ENCODE measurements around the gene COPS3. TPM values are rescaled to one million over a fixed set of nuclear protein-coding genes. Genes with fewer than 3 reads are reported as not detected.

Gene COPS3
- total and polyA plus RNA-seq, 4 donors: 24.6 to 77.3 (median 30.2) TPM

DNA sequence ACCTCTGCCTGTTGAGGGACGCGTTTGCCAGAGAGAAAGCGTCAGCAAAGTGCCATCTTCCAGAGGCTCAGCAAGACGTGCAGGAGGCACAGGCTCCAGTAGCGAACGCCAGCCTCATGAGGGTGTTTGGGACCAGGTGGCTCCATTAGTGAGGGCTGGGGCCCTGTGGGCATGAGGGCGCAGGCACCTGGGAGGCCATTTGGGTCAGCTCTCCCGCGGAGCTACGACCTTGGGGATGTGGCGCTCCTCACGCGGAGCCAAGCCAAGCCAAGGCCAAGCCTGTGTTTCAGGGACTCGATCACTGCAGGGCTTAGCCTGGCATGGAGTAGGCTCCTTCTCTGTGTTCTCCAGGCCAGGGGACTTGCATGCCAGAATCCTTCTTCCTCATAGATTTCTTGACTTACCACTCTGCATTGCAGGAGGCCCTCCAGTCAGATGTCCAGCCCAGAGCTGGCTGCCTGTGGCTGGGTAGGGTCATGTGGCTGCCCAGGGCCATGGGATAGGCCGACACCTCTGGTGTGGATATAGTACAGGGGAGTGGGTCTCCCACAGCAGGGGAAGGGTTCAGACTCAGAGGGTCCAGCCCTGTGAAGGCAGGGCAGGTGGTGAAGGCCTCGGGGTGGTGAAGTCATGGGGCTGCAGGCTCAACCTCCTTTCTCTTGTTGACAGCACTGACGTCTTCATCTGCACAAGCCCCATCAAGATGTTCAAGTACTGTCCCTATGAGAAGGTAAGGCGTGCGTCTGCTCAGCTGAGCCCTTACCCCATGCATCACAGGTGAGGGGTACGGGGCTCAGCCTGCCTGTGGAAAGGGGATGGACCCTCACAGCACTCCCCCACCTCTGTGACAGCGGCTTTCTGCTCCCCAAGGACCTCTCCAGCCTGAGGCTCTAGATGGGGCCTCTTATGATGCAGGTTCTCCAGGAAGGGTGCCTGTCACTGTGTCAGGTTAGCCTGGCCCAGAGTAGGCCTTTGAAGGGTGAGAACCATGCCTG is 41.8 kb upstream of the COPS3 start (continued):
- TF ChIP-seq, protein P1, sequence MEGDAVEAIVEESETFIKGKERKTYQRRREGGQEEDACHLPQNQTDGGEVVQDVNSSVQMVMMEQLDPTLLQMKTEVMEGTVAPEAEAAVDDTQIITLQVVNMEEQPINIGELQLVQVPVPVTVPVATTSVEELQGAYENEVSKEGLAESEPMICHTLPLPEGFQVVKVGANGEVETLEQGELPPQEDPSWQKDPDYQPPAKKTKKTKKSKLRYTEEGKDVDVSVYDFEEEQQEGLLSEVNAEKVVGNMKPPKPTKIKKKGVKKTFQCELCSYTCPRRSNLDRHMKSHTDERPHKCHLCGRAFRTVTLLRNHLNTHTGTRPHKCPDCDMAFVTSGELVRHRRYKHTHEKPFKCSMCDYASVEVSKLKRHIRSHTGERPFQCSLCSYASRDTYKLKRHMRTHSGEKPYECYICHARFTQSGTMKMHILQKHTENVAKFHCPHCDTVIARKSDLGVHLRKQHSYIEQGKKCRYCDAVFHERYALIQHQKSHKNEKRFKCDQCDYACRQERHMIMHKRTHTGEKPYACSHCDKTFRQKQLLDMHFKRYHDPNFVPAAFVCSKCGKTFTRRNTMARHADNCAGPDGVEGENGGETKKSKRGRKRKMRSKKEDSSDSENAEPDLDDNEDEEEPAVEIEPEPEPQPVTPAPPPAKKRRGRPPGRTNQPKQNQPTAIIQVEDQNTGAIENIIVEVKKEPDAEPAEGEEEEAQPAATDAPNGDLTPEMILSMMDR (IDR thresholded peaks at IDR 0.05; ENCODE audit: low read depth, low read length, missing input control): no peak
- TF ChIP-seq EGR1 (IDR thresholded peaks at IDR 0.05; ENCODE audit: low read depth in 2 of 2) (no peak), FOXA1 (IDR thresholded peaks at IDR 0.05) (no peak), TAF1 (conservative IDR thresholded peaks at IDR 0.05) (no peak), RXRA (IDR thresholded peaks at IDR 0.05) (no peak), SP1 (IDR thresholded peaks at IDR 0.05) (no peak), NR2F2 (IDR thresholded peaks at IDR 0.05) (no peak), YY1 (IDR thresholded peaks at IDR 0.05) (no peak)
- TF ChIP-seq, protein P2, sequence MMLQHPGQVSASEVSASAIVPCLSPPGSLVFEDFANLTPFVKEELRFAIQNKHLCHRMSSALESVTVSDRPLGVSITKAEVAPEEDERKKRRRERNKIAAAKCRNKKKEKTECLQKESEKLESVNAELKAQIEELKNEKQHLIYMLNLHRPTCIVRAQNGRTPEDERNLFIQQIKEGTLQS (IDR thresholded peaks at IDR 0.05): no peak

DNA sequence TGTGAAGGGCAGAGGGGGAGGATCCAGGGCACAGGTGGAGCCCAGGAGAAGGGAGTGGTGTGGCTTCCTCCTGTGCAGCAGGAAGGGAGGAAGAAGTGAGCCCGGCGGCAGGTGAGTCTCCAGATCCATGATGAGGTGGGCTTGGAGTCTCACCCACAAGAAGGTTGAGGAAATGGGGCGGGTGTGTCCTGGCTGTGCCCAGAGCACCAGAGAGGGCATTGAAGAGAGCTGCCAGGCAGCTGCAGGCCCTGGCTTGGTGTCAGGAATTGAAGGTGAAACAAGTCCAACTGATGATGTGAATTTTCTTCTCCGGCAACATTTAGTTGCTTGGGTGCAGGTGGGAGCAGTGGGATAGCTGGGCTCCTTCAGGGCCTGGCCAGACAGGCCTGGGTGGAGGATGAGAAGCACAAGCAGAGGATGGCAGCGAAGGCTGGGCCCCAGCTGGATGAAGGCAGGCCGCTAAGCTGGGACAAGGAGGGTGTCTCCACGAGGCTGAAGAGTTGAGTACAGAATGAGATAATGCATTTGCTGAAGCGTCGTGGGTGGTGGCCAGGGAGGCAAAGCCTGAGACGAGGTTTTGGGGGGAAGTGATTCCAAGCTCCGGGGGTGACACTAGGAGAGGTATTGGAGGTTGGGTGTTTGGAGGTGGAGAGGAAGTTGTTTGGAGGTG is 40.4 kb upstream of the COPS3 start:
- Histone ChIP-seq H3K36me3 (ENCODE audit: control insufficient read depth in 4 of 4, insufficient read depth in 3 of 4, low read depth in 1 of 4, low read length in 3 of 4) (no peaks in the 10 kb centered on the region), H3K27me3 (ENCODE audit: control insufficient read depth in 4 of 4, insufficient read depth in 4 of 4, low read length in 3 of 4) (no peaks in the 10 kb centered on the region), H3K9me3 (ENCODE audit: control insufficient read depth in 4 of 4, low read length in 3 of 4) (no peaks in the 10 kb centered on the region), H3K4me1 (ENCODE audit: control insufficient read depth in 4 of 4, insufficient read depth in 4 of 4, low read length in 3 of 4) (no peaks in the 10 kb centered on the region), H3K9ac (ENCODE audit: low read depth in 1 of 2, low read length in 2 of 2) (no peak overlapping the region), H3K27ac (ENCODE audit: low read depth in 1 of 2, low read length in 2 of 2) (no peak overlapping the region), H3K4me3 (ENCODE audit: low read depth in 1 of 3, low read length in 3 of 3) (no peak overlapping the region)
- WGBS: 90% methylated on average over 11 of the region's 11 CpGs
- DNase-seq (ENCODE audit: low spot score): no peak
- TF ChIP-seq EGR1 (IDR thresholded peaks at IDR 0.05; ENCODE audit: low read depth in 2 of 2) (no peak), JUND (IDR thresholded peaks at IDR 0.05) (no peak), FOXA2 (IDR thresholded peaks at IDR 0.05) (no peak), SP1 (IDR thresholded peaks at IDR 0.05) (no peak), RXRA (IDR thresholded peaks at IDR 0.05) (no peak), YY1 (IDR thresholded peaks at IDR 0.05) (no peak), HNF4G (IDR thresholded peaks at IDR 0.05) (no peak)
- TF ChIP-seq, protein P3, sequence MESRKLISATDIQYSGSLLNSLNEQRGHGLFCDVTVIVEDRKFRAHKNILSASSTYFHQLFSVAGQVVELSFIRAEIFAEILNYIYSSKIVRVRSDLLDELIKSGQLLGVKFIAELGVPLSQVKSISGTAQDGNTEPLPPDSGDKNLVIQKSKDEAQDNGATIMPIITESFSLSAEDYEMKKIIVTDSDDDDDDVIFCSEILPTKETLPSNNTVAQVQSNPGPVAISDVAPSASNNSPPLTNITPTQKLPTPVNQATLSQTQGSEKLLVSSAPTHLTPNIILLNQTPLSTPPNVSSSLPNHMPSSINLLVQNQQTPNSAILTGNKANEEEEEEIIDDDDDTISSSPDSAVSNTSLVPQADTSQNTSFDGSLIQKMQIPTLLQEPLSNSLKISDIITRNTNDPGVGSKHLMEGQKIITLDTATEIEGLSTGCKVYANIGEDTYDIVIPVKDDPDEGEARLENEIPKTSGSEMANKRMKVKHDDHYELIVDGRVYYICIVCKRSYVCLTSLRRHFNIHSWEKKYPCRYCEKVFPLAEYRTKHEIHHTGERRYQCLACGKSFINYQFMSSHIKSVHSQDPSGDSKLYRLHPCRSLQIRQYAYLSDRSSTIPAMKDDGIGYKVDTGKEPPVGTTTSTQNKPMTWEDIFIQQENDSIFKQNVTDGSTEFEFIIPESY (IDR thresholded peaks at IDR 0.05): no peak
- TF ChIP-seq, protein P4, sequence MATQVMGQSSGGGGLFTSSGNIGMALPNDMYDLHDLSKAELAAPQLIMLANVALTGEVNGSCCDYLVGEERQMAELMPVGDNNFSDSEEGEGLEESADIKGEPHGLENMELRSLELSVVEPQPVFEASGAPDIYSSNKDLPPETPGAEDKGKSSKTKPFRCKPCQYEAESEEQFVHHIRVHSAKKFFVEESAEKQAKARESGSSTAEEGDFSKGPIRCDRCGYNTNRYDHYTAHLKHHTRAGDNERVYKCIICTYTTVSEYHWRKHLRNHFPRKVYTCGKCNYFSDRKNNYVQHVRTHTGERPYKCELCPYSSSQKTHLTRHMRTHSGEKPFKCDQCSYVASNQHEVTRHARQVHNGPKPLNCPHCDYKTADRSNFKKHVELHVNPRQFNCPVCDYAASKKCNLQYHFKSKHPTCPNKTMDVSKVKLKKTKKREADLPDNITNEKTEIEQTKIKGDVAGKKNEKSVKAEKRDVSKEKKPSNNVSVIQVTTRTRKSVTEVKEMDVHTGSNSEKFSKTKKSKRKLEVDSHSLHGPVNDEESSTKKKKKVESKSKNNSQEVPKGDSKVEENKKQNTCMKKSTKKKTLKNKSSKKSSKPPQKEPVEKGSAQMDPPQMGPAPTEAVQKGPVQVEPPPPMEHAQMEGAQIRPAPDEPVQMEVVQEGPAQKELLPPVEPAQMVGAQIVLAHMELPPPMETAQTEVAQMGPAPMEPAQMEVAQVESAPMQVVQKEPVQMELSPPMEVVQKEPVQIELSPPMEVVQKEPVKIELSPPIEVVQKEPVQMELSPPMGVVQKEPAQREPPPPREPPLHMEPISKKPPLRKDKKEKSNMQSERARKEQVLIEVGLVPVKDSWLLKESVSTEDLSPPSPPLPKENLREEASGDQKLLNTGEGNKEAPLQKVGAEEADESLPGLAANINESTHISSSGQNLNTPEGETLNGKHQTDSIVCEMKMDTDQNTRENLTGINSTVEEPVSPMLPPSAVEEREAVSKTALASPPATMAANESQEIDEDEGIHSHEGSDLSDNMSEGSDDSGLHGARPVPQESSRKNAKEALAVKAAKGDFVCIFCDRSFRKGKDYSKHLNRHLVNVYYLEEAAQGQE (IDR thresholded peaks at IDR 0.05): no peak
- TF ChIP-seq, protein P5, sequence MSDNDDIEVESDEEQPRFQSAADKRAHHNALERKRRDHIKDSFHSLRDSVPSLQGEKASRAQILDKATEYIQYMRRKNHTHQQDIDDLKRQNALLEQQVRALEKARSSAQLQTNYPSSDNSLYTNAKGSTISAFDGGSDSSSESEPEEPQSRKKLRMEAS (IDR thresholded peaks at IDR 0.05): no peak

Measured in liver (tissue), 9 donors.